ENCODE data around the gene CLK4. TPM values are rescaled to one million over a fixed set of nuclear protein-coding genes. Genes with fewer than 3 reads are reported as not detected.

Gene CLK4
- total and polyA plus RNA-seq, 12 donors, result 7.3 to 57.0 (median 29.0) TPM

- Histone ChIP-seq H3K9me3 (replicated peaks in 1 of 3) (no peaks in the 10 kb centered on the region), H3K36me3 (replicated peaks in 1 of 2) (no peaks in the 10 kb centered on the region), H3K4me3 (no peak overlapping the region), H3K27ac (no peak overlapping the region), H3K4me1 (replicated peaks in 1 of 2) (no peaks in the 10 kb centered on the region), H3K27me3 (no peaks in the 10 kb centered on the region)
- intact Hi-C loops (cut with DNase I), result no loop called here
- no peak for DNase-seq
- 79 to 85% (median 82%) methylated on average over 7 of the region's 7 CpGs for WGBS, 4 donors
- TF ChIP-seq POLR2A (IDR thresholded peaks at IDR 0.05) (no peak), CTCF (IDR thresholded peaks at IDR 0.05) (no peak)
Observed at GRCh38 chr5:178668579-178668978, 41.7 kb upstream of the CLK4 start.

DNA sequence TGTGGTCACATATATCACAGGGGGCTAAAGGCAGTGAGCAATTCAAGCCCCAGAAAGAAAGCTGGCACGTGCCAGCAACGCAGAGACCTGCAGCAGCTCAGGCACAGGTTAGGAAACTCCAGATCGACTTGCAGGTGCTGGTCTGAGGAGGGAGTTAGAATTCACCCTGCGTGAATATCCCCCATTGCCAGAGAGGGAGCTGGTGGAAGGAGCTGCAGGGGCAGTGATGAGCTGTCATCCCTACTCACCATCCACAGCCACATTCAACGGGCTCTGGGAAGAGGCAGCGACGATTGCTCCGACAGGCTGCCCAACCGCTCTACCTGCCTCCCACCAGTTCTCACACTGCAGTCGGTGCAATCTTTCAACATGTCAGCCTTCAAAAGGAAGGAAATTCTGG lies 40.8 kb upstream of the CLK4 start:
- DNase-seq, result no peak
- no peak for TF ChIP-seq POLR2A (IDR thresholded peaks at IDR 0.05)
- TF ChIP-seq CTCF (IDR thresholded peaks at IDR 0.05), result no peak
- 74 to 80% (median 76%) methylated on average over 10 of the region's 10 CpGs for WGBS, 4 donors
- H3K4me3 ChIP-seq, result no peak overlapping the region
- H3K9me3 ChIP-seq (replicated peaks in 1 of 3), result no peaks in the 10 kb centered on the region
- intact Hi-C loops (cut with DNase I), result no loop called here
- no peak overlapping the region for H3K27ac ChIP-seq
- H3K36me3 ChIP-seq (replicated peaks in 1 of 2), result no peaks in the 10 kb centered on the region
- H3K4me1 ChIP-seq (replicated peaks in 1 of 2), result no peaks in the 10 kb centered on the region
- H3K27me3 ChIP-seq, result no peaks in the 10 kb centered on the region

GRCh38 chr5:178667101-178667500 lies 40.3 kb upstream of the CLK4 start:
- no peak for TF ChIP-seq POLR2A (IDR thresholded peaks at IDR 0.05)
- TF ChIP-seq CTCF (IDR thresholded peaks at IDR 0.05), result no peak
- H3K4me1 ChIP-seq (replicated peaks in 1 of 2), result no peaks in the 10 kb centered on the region
- H3K27me3 ChIP-seq, result no peaks in the 10 kb centered on the region
- no peak for DNase-seq
- no peaks in the 10 kb centered on the region for H3K9me3 ChIP-seq (replicated peaks in 1 of 3)
- intact Hi-C loops (cut with DNase I), result no loop called here
- 24 to 30% (median 28%) methylated on average over 5 of the region's 5 CpGs for WGBS, 4 donors
- no peak overlapping the region for H3K4me3 ChIP-seq
- H3K27ac ChIP-seq, result no peak overlapping the region
- H3K36me3 ChIP-seq (replicated peaks in 1 of 2), result no peaks in the 10 kb centered on the region

DNA sequence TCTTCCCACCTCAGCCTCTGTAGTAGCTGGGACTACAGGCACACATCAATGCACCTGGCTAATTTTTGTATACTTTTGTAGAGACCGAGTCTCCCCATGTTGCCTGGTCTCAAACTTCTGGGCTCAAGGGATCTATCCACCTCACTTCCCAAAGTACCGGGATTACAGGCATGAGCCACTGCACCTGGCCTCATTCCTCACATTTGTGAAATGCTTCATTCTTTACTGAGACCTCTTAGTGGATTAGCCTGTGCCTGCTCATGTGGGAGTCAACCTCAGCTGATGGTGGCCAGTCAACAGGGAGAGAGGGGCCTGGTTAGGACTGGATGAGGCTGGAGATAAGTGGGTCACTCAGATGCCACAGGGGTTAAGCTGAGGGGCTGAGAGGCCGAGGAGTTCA lies 37.3 kb upstream of the CLK4 start:
- TF ChIP-seq POLR2A (IDR thresholded peaks at IDR 0.05) (no peak), CTCF (IDR thresholded peaks at IDR 0.05) (no peak)
- Histone ChIP-seq H3K4me1 (replicated peaks in 1 of 2) (no peaks in the 10 kb centered on the region), H3K27me3 (no peaks in the 10 kb centered on the region), H3K9me3 (replicated peaks in 1 of 3) (no peaks in the 10 kb centered on the region), H3K4me3 (no peak overlapping the region), H3K27ac (no peak overlapping the region), H3K36me3 (replicated peaks in 1 of 2) (no peaks in the 10 kb centered on the region)
- intact Hi-C loops (cut with DNase I), result no loop called here
- WGBS, 4 donors, result 77 to 89% (median 82%) methylated on average over 2 to 3 of the region's 3 CpGs
- DNase-seq, result no peak
